GM21367 (cell line): ENCODE results near the gene SNX19.

ENCODE experiments used
- ATAC-seq: cut with Tn5 transposase; IDR thresholded peaks from one replicate; pipeline ENCODE4 v1.9.1; 2021; ENCODE audit not compliant: unreplicated experiment

Gene SNX19

GRCh38 chr11:130906616-130907015 is 9.7 kb downstream of the SNX19 start:
- ATAC-seq: no peak

DNA sequence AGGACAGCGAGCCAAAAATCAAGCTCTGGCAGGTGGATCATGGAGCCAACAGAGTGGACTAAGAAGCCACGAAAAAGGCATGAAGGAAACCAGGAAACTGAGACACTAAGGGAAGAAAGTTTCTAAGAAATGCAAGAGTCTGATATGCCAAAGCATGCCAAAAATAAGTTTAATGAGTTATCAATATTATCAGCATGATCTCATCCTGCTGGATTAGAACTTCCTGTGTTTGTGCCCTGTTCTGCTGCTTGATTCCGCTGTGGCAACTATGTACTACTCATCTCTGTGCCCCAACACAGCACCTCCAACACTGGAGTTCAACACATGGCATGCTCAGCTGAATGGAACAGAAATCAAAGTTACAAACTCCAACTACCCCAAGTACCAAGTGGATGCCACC is 10.8 kb downstream of the SNX19 start:
- ATAC-seq: no peak

- ATAC-seq: no peak
Measured at GRCh38 chr11:130904380-130904779, 11.9 kb downstream of the SNX19 start.

- no peak for ATAC-seq
Measured at GRCh38 chr11:130902380-130902779, 13.9 kb downstream of the SNX19 start.

GRCh38 chr11:130899106-130899505 is 17.2 kb downstream of the SNX19 start:
- no peak for ATAC-seq

GRCh38 chr11:130897262-130898182 is 18.8 kb downstream of the SNX19 start:
- no peak for ATAC-seq

DNA sequence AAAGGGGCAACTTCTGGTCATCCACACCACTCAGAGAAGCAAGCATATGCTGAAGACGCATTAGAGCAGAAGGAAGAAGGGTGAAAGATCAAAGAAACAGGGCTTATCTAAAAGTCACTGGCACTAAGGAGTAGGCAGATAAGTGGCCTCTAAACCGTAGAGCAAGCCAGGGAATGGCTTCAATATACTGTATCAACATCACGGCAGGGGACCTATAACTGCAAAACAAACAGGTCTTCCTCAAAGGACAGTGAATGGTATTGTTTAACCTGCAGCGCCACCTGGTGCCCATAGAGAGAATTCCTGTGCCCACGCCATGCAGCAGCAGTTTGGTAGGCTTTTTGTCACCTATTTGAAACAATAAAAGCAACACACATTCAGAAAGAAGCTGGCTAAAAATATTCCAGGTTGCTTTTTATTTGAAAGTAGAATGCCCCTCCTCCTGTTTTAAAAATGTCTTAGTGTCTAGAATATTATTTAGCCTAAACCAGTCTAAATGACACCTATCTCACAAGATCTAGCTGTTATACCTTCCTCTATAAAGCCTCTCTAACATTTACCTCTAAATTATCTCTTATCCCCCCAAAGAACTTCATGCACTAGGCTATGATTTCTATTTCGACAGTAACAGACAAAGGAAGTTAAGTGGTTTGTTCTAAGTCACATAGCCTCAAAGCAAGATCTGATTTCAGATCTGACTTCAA is 21.8 kb downstream of the SNX19 start:
- ATAC-seq: peak; percentile 99

GRCh38 chr11:130892861-130893260 is 23.4 kb downstream of the SNX19 start:
- ATAC-seq: no peak

DNA sequence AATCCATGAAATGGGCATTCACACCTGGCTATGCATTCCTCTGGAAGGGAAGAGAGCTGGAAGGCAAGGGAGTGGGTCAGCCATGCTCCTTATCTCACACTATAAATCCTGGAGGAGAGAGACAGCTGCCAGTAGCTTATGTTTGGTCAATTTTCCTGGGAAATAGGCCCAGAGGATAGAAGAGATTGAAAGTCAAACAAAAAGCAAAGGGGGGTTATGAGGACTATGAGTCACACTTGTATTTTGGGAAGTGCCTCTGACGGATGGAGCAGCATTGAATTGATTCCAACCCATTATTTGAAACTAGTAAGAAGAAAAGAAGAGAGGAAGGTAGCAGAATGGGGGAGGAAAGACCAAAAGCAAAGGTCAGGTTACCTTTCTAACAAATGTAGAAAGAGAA is 25.0 kb downstream of the SNX19 start:
- no peak for ATAC-seq

- ATAC-seq: no peak
Measured at GRCh38 chr11:130890039-130890745, 26.1 kb downstream of the SNX19 start.

- ATAC-seq: no peak
Measured at GRCh38 chr11:130888790-130889189, 27.5 kb downstream of the SNX19 start.

GRCh38 chr11:130886704-130887103 is 29.6 kb downstream of the SNX19 start:
- no peak for ATAC-seq

DNA sequence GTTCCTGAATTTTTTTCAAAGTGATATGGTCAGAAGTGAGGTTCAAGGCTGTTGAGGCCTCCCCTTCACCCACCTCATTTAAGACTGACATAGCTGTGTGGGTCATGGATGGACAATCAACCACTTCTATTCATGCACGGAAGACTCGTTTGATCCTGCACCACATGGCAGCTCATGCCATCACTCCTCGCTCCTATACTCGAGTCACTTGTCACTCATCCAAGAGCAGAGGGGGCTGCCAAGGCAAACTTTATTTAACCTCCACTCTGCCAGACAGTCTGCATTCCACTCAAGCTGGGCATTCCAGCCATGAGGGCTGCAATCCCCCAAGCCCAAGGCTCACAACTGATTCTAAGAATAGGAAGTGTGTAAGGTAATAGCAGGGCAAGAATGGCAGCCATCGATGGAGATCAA is 34.1 kb downstream of the SNX19 start:
- ATAC-seq: no peak

- no peak for ATAC-seq
Measured at GRCh38 chr11:130881475-130882137, 34.7 kb downstream of the SNX19 start.

- ATAC-seq: no peak
Measured at GRCh38 chr11:130879836-130880235, 36.4 kb downstream of the SNX19 start.

DNA sequence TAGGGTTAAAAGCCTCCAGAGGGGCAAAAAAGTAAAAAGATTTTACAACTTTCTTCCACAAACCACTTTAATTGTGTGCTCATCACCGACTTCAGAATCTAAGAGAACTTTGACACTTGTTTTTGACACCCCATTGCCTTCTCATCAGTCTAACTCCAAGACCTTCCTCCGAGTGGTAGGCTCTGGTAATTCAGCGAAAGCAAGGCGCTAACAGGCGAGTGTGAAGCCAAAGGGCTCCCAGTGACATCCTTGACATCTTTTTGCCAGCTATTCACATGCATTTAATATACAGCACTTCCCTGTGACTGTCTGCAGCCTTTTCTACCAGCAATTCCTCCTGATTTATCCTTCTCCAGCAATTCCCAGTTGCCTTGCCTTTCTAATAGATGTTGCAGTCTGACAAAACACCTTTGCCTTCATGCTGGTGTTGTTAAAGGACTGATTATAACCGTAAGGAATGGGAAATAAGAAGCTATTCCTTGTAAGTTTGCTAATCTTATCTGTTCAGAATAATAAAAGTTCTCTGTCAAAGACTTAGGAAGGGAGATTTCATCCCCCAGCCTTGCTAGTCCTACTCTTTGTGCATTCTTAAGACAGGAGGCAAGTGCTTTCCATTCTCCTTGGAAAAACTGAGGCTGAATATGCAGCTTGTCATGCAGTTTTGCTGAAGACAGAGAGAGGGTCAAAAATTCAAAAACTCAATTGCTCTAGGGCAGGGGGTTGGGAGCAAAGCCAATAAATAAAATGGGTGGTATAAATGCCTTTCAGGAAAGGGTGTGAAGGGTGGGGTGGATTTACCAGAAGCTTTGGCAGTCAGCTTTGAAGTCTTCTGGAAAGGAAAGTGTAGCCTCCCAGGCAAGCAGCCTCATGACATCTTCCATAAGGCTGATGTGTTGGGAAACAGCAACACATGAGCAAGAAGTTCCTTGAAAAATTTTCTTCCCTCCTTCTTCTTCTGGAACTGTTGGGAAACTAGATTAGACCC is 39.1 kb downstream of the SNX19 start:
- ATAC-seq: no peak

- no peak for ATAC-seq
Measured at GRCh38 chr11:130876100-130876499, 40.2 kb downstream of the SNX19 start.

GRCh38 chr11:130874955-130875531 is 41.2 kb downstream of the SNX19 start:
- no peak for ATAC-seq

DNA sequence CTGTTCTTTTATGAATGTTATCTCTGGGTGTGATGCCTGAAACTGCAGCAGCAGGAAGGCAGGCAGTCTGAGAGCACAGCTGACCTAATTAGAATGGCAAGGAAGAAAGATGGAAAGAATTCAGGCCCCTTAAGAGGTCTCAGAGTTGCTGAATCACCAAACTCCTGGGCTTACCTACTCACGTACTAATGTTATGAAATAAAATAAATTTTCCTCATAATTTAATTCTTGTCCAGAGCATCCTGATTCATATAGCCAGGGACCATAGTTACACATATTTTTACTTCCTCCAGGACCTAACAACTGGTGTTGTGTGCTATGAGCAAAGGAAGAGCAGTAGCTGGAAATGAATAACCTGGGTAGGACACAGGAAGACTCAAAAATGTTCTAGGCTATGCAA is 41.9 kb downstream of the SNX19 start:
- ATAC-seq: no peak

DNA sequence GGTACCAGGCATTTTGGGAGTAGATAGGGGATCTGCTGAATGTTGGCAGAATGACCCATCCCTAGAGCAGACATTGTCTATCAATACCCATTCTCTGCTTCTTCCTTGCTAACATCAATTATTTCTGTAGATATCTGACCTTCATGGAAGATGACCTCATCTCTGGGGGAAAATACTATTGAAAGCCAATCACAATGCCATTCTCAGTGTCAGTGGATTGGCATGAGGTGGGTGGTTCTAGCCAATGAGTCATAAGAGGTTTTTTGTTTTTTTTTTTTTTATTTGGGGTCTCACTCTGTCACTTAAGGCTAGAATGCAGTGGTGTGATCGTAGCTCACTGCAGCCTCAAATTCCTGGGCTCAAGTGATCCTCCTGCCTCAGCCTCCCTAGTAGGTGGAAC is 42.5 kb downstream of the SNX19 start:
- no peak for ATAC-seq
